Measurements from ENCODE around the gene PRX.
A peak's percentile ranks its signal among the peaks of the same experiment; 100 is the strongest.
"Not testable (repeated sequence)": the region's sequence is repeated elsewhere in the genome, so short reads cannot be mapped to it uniquely, and the experiment has no call there.

PRX gene

DNA sequence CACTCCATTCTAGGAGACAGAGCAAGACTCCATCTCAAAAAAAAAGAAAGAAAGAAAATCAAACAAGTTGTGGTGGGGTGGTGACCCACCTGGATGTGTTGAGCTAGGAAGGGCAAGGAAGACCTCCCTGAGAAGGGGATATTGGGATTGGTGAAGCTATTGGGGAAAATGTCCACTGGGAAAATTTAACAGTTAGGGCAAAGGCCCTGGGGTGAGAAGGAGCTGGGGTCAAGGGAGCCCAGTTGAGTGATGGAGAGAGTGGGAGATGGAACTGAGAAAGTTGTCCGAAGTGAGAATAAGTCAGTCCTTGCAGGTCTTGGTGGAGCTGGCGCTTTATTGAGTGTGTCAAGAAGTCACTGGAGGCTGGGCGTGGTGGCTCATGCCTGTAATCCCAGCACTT lies 25.1 kb upstream of the PRX start:
- DNase-seq: no peak

DNA sequence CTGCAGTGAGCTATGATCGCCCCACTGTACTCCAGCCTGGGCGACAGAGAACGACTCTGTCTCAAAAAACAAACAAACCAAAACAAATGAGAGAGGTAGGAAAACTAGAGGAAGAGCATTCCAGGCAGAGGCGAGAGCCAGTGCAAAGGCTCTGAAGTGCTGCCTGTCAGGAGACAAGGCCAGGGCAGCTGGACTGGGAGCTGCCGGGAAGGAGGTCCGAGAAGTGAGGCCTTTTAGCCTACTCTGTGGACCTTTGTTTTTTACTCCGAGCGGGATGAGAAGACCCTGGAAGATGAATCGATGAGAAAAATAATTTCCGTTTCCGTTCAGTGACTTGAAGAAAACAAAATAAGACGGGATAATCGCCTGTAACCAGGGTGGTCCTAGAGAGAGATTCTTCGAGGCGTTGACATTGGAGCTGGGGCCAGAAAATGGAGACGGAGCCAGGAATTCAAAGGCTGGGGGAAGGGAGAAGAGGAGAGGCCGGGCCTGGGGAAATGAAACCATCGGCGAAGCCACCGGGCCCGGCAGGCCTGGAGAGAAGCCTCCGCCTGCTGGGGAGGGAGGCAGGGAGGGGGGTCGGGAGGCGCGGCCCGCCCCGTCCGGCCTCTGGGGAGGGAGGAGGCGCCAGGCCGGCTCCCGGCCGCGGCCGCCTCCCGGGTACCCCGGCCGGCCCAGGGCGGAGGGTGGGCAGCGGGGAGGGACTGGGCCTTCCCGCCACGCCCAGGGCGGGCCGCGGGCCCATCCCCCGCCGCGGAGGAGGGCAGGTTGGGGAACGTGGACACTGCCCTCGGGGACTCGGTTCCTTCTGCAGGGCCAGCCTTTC lies 20.4 kb upstream of the PRX start:
- DNase-seq: peak; percentile 88

DNA sequence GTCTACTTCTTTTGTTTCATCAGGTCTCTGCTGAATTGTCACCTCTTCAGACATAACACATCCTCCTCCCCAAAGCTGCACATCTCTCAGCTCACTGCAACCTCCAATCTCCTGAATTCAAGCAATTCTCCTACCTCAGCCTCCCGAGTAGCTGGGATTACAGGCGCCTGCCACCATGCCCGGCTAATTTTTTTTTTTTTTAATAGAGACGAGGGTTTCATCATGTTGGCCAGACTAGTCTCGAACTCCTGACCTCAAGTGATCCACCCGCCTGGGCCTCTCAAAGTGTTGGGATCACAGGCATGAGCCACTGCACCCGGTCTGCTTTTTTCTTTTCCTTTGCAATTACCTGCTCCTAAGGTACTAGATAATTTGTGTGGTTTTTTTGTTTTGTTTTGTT lies 19.6 kb upstream of the PRX start:
- peak; percentile 53 for DNase-seq

DNA sequence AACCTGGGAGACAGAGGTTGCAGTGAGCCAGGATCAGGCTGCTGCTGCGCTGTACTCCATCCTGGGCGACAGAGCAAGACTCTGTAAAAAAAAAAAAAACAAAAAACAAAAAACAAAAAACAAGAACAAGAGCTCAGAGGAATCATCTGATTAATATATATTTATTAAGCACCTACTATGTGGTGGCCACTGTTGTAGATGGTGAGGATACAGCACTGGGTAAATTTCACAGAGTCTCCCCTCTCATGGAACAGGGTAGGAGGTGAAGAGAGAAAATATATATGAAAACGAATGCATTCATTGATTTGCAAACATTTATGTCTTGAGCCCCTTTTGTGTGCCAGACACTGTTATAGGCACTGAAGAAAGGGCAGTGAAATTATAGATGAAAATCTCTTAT lies 18.5 kb upstream of the PRX start:
- no peak for DNase-seq

DNA sequence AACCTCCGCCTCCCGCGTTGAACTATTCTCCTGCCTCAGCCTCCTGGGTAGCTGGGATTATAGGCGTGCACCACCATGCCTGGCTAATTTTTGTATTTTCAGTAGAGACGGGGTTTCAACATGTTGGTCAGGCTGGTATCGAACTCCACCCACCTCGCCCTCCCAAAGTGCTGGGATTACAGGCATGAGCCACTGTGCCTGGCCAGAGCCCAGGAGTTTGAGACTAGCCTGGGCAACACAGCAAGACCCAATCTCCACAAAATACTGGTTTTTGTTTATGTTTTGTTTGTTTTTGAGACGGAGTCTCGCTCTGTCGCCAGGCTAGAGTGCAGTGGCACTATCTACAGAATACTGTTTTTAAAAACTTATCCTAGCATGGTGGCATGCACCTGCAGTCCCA lies 17.1 kb upstream of the PRX start:
- not testable (repeated sequence) for DNase-seq

DNA sequence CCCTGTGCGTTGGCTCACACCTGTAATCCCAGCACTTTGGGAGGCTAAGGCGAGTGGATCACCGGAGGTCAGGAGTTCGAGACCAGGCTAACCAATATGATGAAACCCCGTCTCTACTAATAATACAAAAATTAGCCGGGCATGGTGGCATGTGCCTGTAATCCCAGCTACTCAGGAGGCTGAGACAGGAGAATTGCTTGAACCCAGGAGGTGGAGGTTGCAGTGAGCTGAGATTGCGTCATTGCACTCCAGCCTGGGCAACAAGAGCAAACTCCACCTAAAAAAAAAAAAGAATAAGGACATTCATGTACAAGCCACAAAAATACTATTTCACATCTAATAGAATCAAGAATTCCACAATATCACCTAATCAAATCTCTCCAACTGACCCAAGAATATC lies 15.0 kb upstream of the PRX start:
- not testable (repeated sequence) for DNase-seq

DNA sequence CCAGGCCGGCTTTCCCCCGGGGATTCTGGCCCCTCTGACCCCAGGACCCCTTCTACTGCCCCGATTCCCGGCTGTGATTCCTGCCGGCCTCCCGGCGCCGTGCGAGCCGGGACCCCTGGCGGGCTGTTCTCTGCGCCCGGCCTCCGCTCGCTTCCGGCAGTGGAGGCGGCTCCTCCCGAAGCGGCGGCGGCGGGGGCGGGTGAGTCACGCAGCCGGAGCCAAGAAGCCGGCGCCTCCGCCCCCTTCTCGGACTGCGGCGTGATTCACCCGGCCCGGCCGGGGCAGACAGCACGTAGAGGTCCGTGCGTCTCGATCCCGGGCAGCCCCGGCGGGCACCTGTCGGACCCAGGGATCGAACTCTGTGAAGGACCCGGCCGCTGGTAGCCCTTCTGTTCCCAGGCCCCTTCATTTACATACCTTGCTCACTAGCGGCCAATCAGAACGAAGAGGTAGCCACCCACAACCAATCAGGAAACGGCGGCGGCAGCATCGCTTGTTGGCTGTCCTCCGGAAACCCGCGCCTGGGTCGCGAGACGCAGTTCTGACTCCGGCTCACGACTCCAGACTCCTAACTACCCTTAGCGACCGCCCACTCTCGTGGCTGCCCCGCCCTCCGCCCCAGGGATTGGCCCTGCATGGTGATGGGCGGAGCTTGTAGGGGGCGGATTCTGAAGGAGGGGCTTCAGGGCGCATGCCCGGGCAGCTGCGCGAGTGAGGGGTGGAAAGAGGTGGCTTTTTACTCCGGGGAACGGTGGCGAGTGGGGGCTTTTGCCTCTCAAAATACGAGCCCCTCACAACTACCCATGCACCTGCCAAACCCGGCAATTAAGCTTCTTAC lies 12.5 kb upstream of the PRX start, which contains the start of gene SERTAD1:
TSS of gene SERTAD1 (minus strand) at position 543 of the 838 bp plus-strand sequence. CDS start 2,446 bp downstream, outside the sequence.
- peak; percentile 97 for DNase-seq

DNA sequence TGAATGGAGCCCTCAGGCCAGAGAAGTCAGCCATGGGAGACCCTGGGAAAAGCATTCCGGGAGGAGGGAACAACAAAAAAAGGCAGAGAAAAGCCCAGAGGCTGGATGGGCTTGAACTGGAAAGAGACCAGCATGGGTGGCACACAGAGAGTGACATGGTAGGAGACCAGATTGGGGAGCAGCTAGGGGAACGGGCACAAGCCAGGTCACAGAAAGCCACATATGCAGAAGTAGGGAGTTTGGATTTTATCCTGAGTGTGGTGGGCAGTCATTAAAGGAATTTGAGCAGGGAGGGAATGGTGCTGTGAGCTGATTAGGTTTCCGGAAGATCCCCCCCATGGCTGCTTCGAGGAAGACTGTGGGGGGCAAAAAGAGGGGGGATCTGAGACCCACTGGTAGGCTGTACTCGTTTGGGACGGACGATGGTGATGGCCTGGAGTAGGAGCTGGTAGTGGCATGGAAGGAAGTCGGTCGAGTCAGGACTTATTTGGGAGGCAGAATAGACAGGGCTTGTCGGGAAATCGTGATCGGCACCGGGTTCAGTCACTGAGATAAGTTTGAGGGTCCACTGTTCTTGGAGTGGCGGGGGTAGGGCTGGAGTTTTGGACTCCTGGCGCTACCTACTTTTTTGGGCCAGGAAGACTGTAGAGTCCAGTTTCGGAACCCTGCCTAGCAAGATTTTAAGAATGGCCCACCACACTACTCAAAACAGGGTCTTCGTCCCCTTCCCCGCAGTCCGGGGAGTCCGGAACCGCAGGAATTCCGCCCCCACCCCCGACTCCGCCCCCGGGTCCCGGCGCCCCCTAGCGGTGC lies 11.7 kb upstream of the PRX start:
- DNase-seq: no peak

DNA sequence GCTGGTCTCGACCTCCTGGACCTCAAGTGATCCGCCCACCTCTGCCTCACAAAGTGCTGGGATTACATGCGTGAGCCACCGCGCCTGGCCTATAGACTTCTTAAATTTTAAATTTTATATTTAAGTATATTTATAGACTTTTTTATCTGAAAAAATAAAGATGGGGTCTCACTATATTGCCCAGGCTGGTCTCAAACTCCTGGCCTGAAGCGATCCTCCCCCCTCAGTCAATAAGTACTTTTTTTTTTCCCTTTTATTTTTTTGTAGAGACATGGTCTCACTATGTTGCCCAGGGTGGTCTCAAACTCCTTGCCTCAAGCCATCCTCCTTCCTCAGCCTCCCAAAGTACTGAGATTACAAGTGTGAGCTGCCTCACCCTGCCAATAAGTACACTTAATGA lies 10.8 kb upstream of the PRX start:
- no peak for DNase-seq

DNA sequence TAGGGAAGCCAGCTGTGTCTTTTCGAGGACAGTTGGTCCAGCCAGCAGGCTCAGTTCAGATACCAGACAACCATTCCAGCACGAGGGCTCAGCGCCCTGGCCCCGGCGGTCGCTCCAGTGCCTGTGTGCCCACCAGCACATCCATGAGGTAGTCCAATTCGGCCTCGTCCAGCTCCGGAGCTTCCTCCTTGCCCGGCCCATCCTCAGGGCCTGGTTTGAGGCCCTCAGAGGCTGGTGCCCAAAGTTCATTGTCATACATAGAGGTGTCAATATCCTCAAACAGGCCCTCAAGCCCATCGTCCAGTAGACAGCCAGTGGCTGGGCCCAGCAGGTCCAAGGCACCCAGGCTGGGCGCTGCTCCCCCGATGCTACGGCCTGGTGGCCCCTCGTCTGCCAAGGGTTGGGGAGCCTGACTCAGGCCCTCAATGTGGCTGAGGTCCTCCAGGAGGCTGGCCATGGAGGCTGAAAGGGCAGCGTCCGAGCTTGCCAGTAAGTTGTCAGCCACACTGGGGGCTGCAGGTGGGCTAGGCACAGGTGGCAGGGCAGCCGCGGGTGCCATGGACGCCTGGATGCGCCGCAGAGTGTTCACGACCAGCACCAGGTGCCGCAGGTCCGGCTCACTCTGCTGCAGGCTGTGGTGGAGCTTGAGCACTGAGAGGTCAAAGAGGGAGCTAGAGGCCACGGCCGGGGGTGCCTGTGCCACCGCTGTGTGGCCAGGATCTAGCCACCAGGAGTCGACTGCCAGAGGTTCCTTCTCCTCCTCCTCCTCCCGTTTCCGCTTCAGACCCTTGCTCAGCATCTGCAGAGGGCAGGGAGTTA lies 9.8 kb upstream of the PRX start:
- no peak for DNase-seq

DNA sequence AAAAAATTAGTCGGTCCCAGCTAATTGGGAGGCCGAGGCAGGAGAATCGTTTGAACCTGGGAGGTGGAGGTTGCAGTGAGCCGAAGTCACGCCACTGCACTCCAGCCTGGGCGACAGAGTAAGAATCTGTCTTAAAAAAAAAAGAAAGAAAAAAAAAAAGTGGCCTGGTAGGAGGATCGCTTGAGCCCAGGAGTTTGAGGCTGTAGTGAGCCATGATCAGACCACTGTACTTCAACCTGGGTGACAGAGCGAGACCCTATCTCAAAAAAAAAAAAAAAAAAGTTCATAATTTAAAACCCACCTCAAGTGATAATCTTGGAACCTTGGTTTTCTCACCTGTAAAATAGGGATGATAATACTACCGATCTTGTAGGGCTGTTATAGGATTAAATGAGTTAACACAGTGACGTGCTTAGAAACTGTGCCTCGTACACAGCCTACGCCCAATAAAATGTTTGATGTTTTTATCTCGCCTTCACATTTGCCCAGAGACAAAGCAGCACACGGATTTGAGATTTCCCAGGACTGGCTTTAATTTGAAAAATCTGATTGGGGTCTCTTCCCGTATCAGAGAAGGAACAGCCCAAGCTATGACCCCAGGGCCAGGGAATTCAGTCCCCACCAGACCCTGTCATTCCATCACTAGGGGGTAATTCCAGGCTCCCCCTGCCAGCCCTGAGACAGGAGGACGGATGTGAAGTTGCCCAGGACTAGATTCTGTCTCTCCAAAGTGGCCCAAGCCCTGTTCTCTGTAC lies 9.0 kb upstream of the PRX start:
- DNase-seq: no peak

DNA sequence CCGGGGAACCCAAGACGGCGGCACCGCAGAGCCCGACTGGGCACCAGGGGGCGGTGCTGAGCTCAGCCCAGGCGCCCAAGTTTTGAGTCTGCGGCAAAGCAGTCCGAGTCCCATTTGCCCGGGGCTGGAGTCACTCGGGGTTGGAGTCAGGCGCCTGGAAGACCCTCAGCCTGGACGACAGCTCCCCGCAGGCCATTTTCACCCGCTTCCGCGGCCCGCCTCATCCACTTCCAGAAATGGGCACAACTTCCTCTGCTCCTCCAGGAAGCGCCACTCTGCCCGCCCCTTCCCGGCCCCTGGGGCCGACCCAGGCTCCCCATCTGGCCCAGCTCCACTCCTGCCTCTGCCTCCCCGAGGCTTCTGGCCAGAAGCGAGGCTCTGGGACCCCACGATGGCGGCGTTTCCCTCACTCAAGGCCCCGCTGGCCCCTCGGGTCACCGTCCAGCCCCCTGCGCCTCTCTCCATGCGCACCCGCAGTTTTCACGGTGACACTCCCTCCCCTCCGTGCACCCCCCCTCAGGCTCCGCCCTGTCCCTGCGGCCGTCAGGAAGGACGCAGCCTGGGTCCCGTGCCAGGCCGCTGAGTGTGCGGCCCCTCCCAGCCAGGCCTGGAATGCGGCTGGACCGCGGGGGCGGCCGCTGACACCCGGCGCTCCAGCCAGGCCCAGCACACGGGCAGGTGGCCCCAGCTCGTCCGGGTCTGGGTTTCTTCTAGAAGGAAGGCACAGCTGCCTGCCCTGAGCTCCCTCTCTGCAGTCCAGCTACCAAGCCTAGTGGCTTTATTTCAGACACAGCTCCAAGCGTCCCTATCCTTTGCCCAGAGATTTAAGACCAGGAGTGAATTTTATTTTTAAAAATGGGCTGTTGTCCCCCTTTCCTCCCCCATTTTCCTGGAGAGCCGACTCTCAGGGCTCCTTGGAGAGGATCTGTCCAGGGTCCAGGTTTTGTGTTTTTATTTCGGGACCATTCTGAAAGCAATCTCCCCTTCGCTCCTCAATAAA lies 7.9 kb upstream of the PRX start:
- peak; percentile 84 for DNase-seq

DNA sequence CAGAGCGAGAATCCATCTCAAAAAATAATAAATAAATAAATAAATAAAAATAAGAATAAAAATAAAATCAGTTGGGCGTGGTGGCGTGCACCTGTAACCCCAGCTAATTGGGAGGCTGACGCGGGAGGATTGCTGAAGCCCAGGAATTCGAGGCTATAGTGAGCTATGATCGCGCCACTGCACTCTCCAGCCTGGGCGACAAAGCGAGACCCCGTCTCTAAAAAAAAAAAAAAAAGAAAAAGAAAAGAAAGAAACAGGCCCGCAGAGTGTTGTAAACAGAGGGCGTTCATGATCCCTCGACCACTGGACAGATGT lies 7.2 kb upstream of the PRX start:
- no peak for DNase-seq

DNA sequence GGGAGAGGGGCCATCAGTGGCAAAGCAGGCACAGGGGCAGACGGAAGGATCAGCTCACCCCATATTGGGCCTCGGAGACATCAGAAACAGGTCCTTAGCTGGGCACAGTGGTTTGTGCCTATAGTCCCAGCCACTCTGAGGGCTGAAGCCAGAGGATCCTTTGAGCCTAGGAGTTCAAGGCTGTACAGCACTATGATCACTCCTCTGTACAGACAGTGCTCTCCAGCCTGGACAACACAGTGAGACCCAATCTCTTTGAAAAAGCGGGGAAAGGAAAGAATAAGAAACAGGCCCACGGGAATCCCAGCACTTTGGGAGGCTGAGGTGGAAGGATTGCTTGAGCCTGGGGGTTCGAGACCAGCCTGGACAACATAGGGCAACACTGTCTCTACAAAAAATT lies 6.6 kb upstream of the PRX start:
- no peak for DNase-seq

DNA sequence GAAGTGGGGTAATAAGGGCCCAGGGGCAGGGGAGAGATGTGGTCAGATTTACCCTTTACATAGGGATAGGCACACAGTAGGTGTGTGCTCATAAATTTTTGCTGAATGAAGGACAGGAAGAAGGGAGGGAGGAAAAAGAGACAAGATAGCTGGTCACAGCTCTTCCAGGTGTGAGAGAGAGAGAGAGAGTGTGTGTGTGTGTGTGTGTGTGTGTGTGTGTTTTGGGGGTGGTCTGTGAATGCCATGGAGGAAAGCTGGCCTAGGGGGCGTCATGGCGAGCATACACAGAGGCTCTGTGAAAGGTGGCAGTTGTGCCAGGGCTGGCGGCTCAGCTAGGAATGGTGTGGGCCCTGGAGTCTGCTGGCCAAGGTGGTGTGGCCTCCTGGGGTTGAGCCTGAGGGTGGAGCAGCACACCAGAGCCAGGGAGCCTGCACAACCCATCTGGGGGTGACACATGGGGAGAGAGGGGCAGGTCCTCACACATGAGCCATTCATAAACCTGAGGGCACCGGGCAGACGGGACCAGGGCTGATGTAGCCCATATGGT lies 6.0 kb upstream of the PRX start:
- DNase-seq: no peak

DNA sequence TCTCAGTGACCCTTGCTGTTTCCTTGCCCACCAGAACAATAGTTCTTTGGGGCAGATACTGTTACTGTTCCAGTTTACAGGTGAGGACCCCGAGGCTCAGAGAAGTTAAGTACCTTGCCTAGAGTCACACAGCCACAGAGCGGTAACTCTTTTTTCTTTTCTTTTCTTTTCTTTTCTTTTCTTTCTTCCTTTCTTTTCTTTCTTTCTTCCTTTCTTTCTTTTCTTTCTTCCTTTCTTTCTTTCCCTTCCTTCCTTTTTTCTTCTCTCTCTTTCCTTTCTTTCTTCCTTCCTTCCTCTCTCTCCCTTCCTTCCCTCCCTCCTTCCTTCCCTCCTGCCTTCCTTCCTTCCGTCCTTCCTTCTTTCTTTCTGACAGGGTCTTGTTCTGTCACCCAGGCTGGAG lies 4.9 kb upstream of the PRX start:
- no peak for DNase-seq

DNA sequence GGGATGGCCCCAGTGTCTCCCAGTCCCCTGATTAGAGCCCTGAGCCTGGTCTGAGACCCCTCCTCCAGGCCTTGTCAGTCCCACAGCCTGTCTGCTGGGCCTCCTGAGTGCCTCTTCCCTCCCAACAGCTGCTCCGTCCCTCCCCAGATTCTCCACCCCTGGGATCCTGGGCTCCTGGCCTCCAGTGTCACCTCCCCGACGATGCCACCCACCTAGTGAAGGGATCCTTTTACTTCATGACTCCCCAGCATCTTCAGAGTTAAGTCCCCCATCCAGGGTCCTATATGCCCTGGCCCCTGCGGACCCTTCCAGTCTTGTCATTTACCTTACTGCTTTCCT lies 4.4 kb upstream of the PRX start:
- DNase-seq: no peak

DNA sequence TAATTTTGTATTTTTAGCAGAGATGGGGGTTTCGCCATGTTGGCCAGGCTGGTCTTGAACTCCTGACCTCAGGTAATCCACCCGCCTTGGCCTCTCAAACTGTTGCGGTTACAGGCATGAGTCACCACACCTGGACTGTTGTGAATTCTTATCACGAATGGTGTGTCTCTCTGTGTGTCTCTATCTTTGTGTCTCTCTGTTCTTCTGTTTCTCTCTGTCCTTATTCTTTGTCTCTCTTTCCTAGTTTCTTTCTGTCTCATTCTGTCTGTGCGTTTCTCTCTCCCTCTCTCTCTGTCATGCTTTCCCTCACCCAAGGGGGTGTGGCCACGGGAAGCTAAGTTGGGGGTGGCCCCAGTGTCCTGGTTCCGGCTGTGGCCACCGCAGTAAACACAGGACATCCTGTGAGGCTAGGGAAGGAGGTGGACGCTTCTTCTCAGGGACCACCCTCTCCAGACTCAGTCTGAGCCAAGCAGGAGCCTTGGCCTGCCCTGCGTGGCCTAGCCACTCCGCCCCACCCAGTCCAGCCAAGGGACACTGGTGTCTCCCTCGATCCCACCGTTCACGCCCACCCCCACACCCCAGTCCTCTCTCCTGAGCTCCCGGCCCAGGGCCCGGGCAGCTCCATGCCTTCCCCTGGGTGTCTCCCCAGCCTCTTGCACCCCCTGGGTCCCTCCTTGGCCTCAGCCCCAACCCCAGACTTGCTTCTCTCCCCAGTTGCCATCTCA lies 3.9 kb upstream of the PRX start:
- DNase-seq: no peak

DNA sequence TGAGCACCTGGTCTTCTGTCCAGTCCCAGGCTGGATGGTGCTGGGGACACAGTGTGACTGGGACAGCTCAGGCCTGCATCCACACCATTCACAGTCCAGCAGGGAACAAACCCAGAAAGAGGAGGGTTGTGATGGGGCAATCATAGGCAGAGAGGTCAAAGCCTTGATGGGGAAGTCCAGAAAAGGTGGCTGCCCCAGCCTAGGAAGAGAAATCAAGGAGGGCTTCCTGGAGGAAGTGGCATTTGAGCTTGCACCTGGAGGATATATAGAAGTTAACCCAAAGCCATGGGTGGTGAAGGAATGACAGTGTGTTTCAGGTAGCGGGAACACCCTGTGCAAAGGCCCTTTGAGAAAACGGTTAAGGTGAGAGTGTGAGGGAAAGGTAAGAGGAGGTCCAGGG lies 2.6 kb upstream of the PRX start:
- DNase-seq: no peak
